GM12873 (cell line): ENCODE measurements around the gene SCNN1B.

Experiments
- TF ChIP-seq, protein P1 (sequence below): IDR thresholded peaks from 2 replicates; pipeline ENCODE4 v1.5.1; 2012; ENCODE audit warnings: low read depth, mild to moderate bottlenecking, moderate library complexity, low read length, control low read depth; ENCODE audit not compliant: insufficient read depth; ENCODE audit errors: missing control alignments

The SCNN1B gene

GRCh38 chr16:23397464-23397863 lies 95.4 kb downstream of the SCNN1B start:
- TF ChIP-seq, protein P1, sequence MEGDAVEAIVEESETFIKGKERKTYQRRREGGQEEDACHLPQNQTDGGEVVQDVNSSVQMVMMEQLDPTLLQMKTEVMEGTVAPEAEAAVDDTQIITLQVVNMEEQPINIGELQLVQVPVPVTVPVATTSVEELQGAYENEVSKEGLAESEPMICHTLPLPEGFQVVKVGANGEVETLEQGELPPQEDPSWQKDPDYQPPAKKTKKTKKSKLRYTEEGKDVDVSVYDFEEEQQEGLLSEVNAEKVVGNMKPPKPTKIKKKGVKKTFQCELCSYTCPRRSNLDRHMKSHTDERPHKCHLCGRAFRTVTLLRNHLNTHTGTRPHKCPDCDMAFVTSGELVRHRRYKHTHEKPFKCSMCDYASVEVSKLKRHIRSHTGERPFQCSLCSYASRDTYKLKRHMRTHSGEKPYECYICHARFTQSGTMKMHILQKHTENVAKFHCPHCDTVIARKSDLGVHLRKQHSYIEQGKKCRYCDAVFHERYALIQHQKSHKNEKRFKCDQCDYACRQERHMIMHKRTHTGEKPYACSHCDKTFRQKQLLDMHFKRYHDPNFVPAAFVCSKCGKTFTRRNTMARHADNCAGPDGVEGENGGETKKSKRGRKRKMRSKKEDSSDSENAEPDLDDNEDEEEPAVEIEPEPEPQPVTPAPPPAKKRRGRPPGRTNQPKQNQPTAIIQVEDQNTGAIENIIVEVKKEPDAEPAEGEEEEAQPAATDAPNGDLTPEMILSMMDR = no peak

DNA sequence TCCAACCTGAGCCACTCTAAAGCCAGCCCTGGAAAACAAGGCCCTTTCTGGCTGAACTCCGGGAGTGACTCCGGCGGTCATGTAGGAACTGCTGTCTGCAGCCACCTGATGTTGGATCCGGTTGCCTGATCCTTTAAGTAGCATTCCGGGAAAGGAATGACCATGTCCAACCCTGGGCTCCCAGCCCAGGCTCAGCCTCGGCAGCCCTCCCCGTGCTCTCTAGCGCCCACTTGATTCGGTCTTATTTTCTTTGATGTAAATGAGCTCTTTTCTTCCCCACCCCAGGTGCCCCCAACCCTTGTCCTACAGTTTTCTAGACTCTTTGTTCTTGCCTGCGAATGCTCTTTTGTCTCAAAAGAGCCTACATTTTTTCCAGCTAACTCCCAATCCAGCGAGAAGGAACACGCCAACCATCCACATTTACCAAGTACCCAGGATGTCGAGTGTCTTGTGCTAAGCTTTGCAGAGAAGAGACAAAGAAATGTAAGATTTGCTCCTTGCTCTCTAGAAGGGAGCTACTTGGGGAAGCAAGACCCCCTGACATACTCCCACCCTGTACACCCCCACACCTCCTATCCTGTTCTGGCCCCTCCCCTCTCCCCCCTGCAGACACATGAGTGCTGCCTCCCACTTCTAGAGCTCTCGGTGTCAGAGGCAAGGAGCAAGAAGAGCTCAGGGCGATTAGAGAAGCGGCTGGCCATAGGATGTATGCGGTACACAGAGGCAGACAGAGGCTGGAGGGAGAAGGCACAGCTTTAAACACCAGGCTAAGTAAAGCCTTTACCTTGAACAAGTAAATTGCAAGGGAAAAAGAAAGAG lies 97.1 kb downstream of the SCNN1B start:
- TF ChIP-seq, protein P1 = no peak

GRCh38 chr16:23401139-23401538 lies 99.0 kb downstream of the SCNN1B start:
- TF ChIP-seq, protein P1 = no peak

DNA sequence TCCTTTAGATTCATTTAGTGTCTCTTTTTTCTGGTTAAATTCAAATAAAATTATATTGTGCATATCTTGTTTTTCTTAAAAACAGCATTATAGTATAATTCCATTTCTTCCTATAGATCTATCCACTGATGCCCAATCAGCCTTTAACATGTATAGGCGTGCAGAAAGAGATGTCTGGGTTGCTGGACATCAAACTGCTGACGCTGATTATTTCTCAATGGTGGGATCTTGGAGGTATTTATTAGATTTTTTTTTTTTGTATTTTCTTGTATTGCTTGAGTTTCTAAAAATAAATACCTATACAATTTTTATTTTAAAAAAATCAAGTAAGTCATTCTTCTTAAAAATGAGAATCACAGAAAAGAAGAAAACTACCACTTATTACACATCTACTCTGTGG lies 100.0 kb downstream of the SCNN1B start:
- TF ChIP-seq, protein P1 = no peak

GRCh38 chr16:23403547-23403946 lies 101.4 kb downstream of the SCNN1B start:
- TF ChIP-seq, protein P1 = no peak

DNA sequence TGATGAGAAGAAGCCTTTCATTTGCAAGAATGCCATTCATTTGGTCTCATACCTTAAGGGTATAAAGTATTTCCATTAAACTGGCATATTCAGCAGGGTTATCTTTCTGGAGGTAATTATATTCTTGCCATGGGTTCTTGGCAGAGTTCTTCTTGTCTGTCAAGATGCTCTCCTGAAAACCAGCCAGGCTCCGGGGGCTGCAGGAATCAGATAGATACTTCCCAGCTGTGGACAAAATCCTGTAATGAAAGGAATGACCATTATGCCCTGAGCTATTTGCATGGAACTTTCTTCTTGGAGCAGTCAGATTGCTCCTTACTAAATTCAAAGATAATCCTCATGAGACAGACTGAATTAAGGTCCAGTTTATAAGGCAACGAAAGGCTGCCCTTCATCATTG lies 103.9 kb downstream of the SCNN1B start:
- TF ChIP-seq, protein P1 = no peak

DNA sequence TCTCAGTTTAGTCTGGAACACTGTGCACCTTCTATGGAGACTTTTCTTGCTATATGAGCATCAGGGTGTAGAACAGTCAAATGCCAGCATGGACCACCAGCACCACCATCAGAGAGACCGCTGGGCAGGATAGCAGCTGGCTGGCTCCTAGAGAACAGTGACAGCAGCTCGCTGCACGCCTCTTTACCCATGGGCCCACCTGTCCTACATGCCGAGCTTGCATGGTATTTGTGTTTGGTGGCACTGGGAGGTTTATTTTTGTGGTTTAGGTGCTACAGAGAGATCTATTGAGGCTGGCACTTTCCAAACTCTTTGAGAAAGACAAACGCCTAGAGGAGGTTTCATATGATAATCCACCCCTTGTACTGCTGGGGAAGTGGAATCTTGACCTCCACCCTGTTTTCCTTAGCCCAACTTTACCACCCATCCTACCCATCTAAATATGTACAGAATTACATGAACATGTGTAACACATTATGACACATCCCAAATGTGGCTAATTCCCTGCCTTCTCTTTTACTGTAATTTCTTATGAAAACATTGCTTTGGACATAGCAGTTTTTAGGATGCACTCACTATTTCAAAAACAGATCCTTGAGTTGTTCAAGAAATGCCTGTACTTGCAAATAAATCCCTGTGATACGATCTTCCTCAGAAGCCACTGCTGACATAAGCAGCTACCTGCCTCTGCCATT lies 104.6 kb downstream of the SCNN1B start:
- TF ChIP-seq, protein P1 = no peak
